DOHH2 (cell line): ENCODE measurements around the gene ODF2L.

Experiments
- H3F3A ChIP-seq: fragments of 200-600 bp; sonication (generic), shearing (Covaris generic); 2 replicates; pipeline ENCODE4 v1.6.0; 2016; ENCODE audit warnings: antibody characterized with exemption, mild to moderate bottlenecking; ENCODE audit not compliant: control insufficient read depth, insufficient read depth
- H3K27ac ChIP-seq: fragments of 200-600 bp; sonication (generic); 2 replicates; pipeline ENCODE4 v1.5.1; 2014; ENCODE audit warnings: low read depth, mild to moderate bottlenecking, low read length, moderate library complexity
- H3K27me3 ChIP-seq: fragments of 200-600 bp; sonication (generic); 2 replicates; pipeline ENCODE4 v1.6.1; 2014; ENCODE audit warnings: mild to moderate bottlenecking, low read length, mixed read lengths; ENCODE audit not compliant: control insufficient read depth
- H3K36me3 ChIP-seq: fragments of 200-600 bp; sonication (generic); 2 replicates; pipeline ENCODE4 v1.6.1; 2014; ENCODE audit warnings: mild to moderate bottlenecking, low read length, moderate library complexity, mixed read lengths; ENCODE audit not compliant: control insufficient read depth
- H3K4me1 ChIP-seq: fragments of 200-600 bp; sonication (generic); 2 replicates; pipeline ENCODE4 v1.6.1; 2014; ENCODE audit warnings: mild to moderate bottlenecking, low read length, mixed read lengths; ENCODE audit not compliant: control insufficient read depth
- H3K4me2 ChIP-seq: fragments of 200-600 bp; sonication (generic); 2 replicates; pipeline ENCODE4 v1.6.0; 2014; ENCODE audit warnings: mild to moderate bottlenecking, low read length, moderate library complexity
- H3K4me3 ChIP-seq: fragments of 200-600 bp; sonication (generic); 2 replicates; pipeline ENCODE4 v1.5.1; 2014; ENCODE audit warnings: mild to moderate bottlenecking, low read length, mixed read lengths
- H3K79me2 ChIP-seq: fragments of 200-600 bp; sonication (generic); 2 replicates; pipeline ENCODE4 v1.6.1; 2014; ENCODE audit warnings: mild to moderate bottlenecking, low read length, mixed read lengths; ENCODE audit not compliant: control insufficient read depth
- H3K9me2 ChIP-seq: fragments of 200-600 bp; sonication (generic); replicated peaks from 2 replicates; pipeline ENCODE4 v1.6.1; 2014; ENCODE audit warnings: mild to moderate bottlenecking, low read length, mixed read lengths; ENCODE audit not compliant: control insufficient read depth
- H3K9me3 ChIP-seq: fragments of 200-600 bp; sonication (generic); 2 replicates; pipeline ENCODE4 v1.6.1; 2014; ENCODE audit warnings: antibody characterized with exemption, low read length, mixed read lengths; ENCODE audit not compliant: control insufficient read depth, insufficient read depth
- H4K20me1 ChIP-seq: fragments of 200-600 bp; sonication (generic); 2 replicates; pipeline ENCODE4 v1.6.0; 2014; ENCODE audit warnings: low read depth, mild to moderate bottlenecking, antibody characterized with exemption, low read length, moderate library complexity; ENCODE audit not compliant: control insufficient read depth, insufficient read depth
- EZH2phosphoT487 ChIP-seq: fragments of 200-600 bp; sonication (generic); IDR thresholded peaks from 2 replicates; pipeline ENCODE4 v1.6.1; 2017; ENCODE audit warnings: borderline replicate concordance, mild to moderate bottlenecking, antibody characterized with exemption, low read length, moderate library complexity, mixed read lengths
- TF ChIP-seq, protein P1 (sequence below): fragments of 200-600 bp; sonication (generic); IDR thresholded peaks from one replicate; pipeline ENCODE4 v1.5.1; 2014; ENCODE audit warnings: antibody characterized with exemption, mild to moderate bottlenecking, low read depth, low read length; ENCODE audit not compliant: poor library complexity, severe bottlenecking

The ODF2L gene

GRCh38 chr1:86303041-86303690, 93.0 kb downstream of the ODF2L start:
- Histone ChIP-seq H3K36me3 (no peaks in the 10 kb centered on the region), H3K9me2 (no peaks in the 10 kb centered on the region), H3K4me3 (no peak overlapping the region), H3K4me1 (no peaks in the 10 kb centered on the region), H3K27me3 (no peaks in the 10 kb centered on the region), H3K27ac (no peak overlapping the region), H3K9me3 (no peaks in the 10 kb centered on the region), H4K20me1 (no peaks in the 10 kb centered on the region), H3F3A (no peaks in the 10 kb centered on the region), H3K79me2 (no peaks in the 10 kb centered on the region), H3K4me2 (no peak overlapping the region)
- TF ChIP-seq EZH2phosphoT487 = no peak
- TF ChIP-seq, protein P1, sequence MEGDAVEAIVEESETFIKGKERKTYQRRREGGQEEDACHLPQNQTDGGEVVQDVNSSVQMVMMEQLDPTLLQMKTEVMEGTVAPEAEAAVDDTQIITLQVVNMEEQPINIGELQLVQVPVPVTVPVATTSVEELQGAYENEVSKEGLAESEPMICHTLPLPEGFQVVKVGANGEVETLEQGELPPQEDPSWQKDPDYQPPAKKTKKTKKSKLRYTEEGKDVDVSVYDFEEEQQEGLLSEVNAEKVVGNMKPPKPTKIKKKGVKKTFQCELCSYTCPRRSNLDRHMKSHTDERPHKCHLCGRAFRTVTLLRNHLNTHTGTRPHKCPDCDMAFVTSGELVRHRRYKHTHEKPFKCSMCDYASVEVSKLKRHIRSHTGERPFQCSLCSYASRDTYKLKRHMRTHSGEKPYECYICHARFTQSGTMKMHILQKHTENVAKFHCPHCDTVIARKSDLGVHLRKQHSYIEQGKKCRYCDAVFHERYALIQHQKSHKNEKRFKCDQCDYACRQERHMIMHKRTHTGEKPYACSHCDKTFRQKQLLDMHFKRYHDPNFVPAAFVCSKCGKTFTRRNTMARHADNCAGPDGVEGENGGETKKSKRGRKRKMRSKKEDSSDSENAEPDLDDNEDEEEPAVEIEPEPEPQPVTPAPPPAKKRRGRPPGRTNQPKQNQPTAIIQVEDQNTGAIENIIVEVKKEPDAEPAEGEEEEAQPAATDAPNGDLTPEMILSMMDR = no peak
